Astrocyte (in vitro differentiated cells and primary cell): ENCODE results near the gene PROKR1. TPM values are rescaled to one million over a fixed set of nuclear protein-coding genes. Genes with fewer than 3 reads are reported as not detected.
A peak's percentile ranks its signal among the peaks of the same experiment; 100 is the strongest.

Experiments
- DNase-seq: peaks from one replicate; pipeline ENCODE4 v3.0.0-alpha.2; 2010; ENCODE audit warnings: low read depth
- FAIRE-seq: peaks from 2 replicates; lab custom pipeline; 2011; peaks lifted over from hg19 to GRCh38; lab: Jason Lieb, UNC
- H2AFZ ChIP-seq: 2 replicates; pipeline ENCODE4 v1.6.0; 2012; ENCODE audit warnings: low read depth, low read length, inconsistent platforms
- H3K27ac ChIP-seq: 2 replicates; pipeline ENCODE4 v1.5.1; 2011; ENCODE audit warnings: low read depth, low read length, inconsistent platforms
- H3K27me3 ChIP-seq: 2 replicates; pipeline ENCODE4 v1.6.0; 2011; ENCODE audit warnings: low read length, inconsistent platforms; ENCODE audit not compliant: insufficient read depth
- H3K36me3 ChIP-seq: 2 replicates; pipeline ENCODE4 v1.5.1; 2011; ENCODE audit warnings: low read length, inconsistent platforms; ENCODE audit not compliant: insufficient read depth
- H3K4me1 ChIP-seq: 2 replicates; pipeline ENCODE4 v1.5.1; 2011; ENCODE audit warnings: low read length, inconsistent platforms; ENCODE audit not compliant: insufficient read depth
- H3K4me2 ChIP-seq: 2 replicates; pipeline ENCODE4 v1.6.0; 2012; ENCODE audit warnings: low read length, inconsistent platforms
- H3K4me3 ChIP-seq: 2 replicates; pipeline ENCODE4 v1.5.1; 2011; ENCODE audit warnings: low read depth, mild to moderate bottlenecking, low read length, inconsistent platforms; ENCODE audit not compliant: insufficient read depth
- H3K79me2 ChIP-seq: 2 replicates; pipeline ENCODE4 v1.6.0; 2012; ENCODE audit warnings: mild to moderate bottlenecking, low read length, inconsistent platforms; ENCODE audit not compliant: insufficient read depth
- H3K9ac ChIP-seq: 2 replicates; pipeline ENCODE4 v1.6.0; 2012; ENCODE audit warnings: mild to moderate bottlenecking, low read length, inconsistent platforms
- H3K9me3 ChIP-seq: 2 replicates; pipeline ENCODE4 v1.5.1; 2012; ENCODE audit warnings: low read depth, mild to moderate bottlenecking, low read length, inconsistent platforms; ENCODE audit not compliant: insufficient read depth
- H4K20me1 ChIP-seq: 2 replicates; pipeline ENCODE4 v1.6.0; 2012; ENCODE audit warnings: low read length, inconsistent platforms; ENCODE audit not compliant: insufficient read depth
- H3K27ac Mint-ChIP-seq: one replicate; pipeline ENCODE4 v1.8.0; 2021; ENCODE audit warnings: mild to moderate bottlenecking, mixed read lengths; ENCODE audit not compliant: unreplicated experiment
- H3K27me3 Mint-ChIP-seq: one replicate; pipeline ENCODE4 v1.8.0; 2021; ENCODE audit warnings: low read depth, mixed read lengths; ENCODE audit not compliant: unreplicated experiment
- H3K36me3 Mint-ChIP-seq: one replicate; pipeline ENCODE4 v1.8.0; 2021; ENCODE audit warnings: low read depth, mixed read lengths; ENCODE audit not compliant: unreplicated experiment
- H3K4me1 Mint-ChIP-seq: one replicate; pipeline ENCODE4 v1.8.0; 2021; ENCODE audit warnings: low read depth, mixed read lengths; ENCODE audit not compliant: unreplicated experiment
- H3K4me3 Mint-ChIP-seq: one replicate; pipeline ENCODE4 v1.8.0; 2021; ENCODE audit warnings: mild to moderate bottlenecking, moderate library complexity, mixed read lengths; ENCODE audit not compliant: unreplicated experiment
- H3K9me3 Mint-ChIP-seq: one replicate; pipeline ENCODE4 v1.8.0; 2021; ENCODE audit warnings: mild to moderate bottlenecking, mixed read lengths; ENCODE audit not compliant: unreplicated experiment
- CTCF ChIP-seq: IDR thresholded peaks from 2 replicates; pipeline ENCODE4 v1.5.1; 2011; ENCODE audit warnings: low read depth, mild to moderate bottlenecking, inconsistent platforms, low read length, moderate library complexity; ENCODE audit not compliant: insufficient read depth
- EZH2 ChIP-seq: IDR thresholded peaks from 2 replicates; pipeline ENCODE4 v1.6.1; 2012; ENCODE audit warnings: mild to moderate bottlenecking, low read length, inconsistent platforms; ENCODE audit not compliant: insufficient read depth
- total RNA-seq: library from RNA; stranded (reverse); gene quantifications from 2 replicates; pipeline ENCODE4 v1.2.1, GENCODE V29; 2021

The PROKR1 gene
- total RNA-seq, 1 donor from 2014 or later = 0.05 TPM

GRCh38 chr2:68686178-68686577 is 42.8 kb downstream of the PROKR1 start:
- no peak for DNase-seq
- no peak overlapping the region for H3K4me2 ChIP-seq

GRCh38 chr2:68687018-68687417 is 43.6 kb downstream of the PROKR1 start:
- no peaks in the 10 kb centered on the region for H3K36me3 Mint-ChIP-seq
- H3K4me3 ChIP-seq = no peak overlapping the region
- no peak overlapping the region for H3K9ac ChIP-seq
- H2AFZ ChIP-seq = no peak overlapping the region
- H3K9me3 Mint-ChIP-seq = no peaks in the 10 kb centered on the region
- TF ChIP-seq CTCF = no peak
- H3K27me3 ChIP-seq = no peaks in the 10 kb centered on the region
- no peak overlapping the region for H3K4me2 ChIP-seq
- no peaks in the 10 kb centered on the region for H4K20me1 ChIP-seq
- no peak overlapping the region for H3K27ac ChIP-seq
- DNase-seq (no peak), FAIRE-seq (peak; percentile 56)
- H3K4me3 Mint-ChIP-seq = no peak overlapping the region
- H3K4me1 Mint-ChIP-seq = no peaks in the 10 kb centered on the region
- no peaks in the 10 kb centered on the region for H3K79me2 ChIP-seq
- no peaks in the 10 kb centered on the region for H3K36me3 ChIP-seq
- H3K27me3 Mint-ChIP-seq = peaks cover 1% of the 10 kb centered on the region
- no peaks in the 10 kb centered on the region for H3K4me1 ChIP-seq
- H3K27ac Mint-ChIP-seq = no peak overlapping the region
- H3K9me3 ChIP-seq = no peaks in the 10 kb centered on the region

More at GRCh38 chr2:68686178-68686577, 42.8 kb downstream of the PROKR1 start:
- no peak overlapping the region for H3K4me3 ChIP-seq
- no peak overlapping the region for H3K27ac ChIP-seq
- Mint-ChIP-seq H3K27me3 (peaks cover 1% of the 10 kb centered on the region), H3K4me1 (no peaks in the 10 kb centered on the region), H3K36me3 (no peaks in the 10 kb centered on the region), H3K27ac (no peak overlapping the region), H3K9me3 (no peaks in the 10 kb centered on the region), H3K4me3 (no peak overlapping the region)
- TF ChIP-seq EZH2 (no peak), CTCF (no peak)
- no peak for FAIRE-seq
- H3K79me2 ChIP-seq = no peaks in the 10 kb centered on the region
- H3K36me3 ChIP-seq = no peaks in the 10 kb centered on the region
- H3K4me1 ChIP-seq = no peaks in the 10 kb centered on the region
- no peak overlapping the region for H3K9ac ChIP-seq
- no peaks in the 10 kb centered on the region for H3K27me3 ChIP-seq
- H2AFZ ChIP-seq = no peak overlapping the region
- no peaks in the 10 kb centered on the region for H4K20me1 ChIP-seq
- no peaks in the 10 kb centered on the region for H3K9me3 ChIP-seq

- Histone ChIP-seq H3K36me3 (no peaks in the 10 kb centered on the region), H3K27me3 (peaks cover 2% of the 10 kb centered on the region), H3K9me3 (no peaks in the 10 kb centered on the region), H3K79me2 (no peaks in the 10 kb centered on the region), H3K4me3 (no peak overlapping the region), H4K20me1 (no peaks in the 10 kb centered on the region), H3K9ac (no peak overlapping the region), H3K27ac (no peak overlapping the region), H3K4me1 (no peaks in the 10 kb centered on the region), H3K4me2 (no peak overlapping the region), H2AFZ (no peak overlapping the region)
- no peak overlapping the region for H3K4me3 Mint-ChIP-seq
- H3K27ac Mint-ChIP-seq = no peak overlapping the region
- H3K9me3 Mint-ChIP-seq = no peaks in the 10 kb centered on the region
- peaks cover 1% of the 10 kb centered on the region for H3K27me3 Mint-ChIP-seq
- TF ChIP-seq EZH2 = no peak
- no peak for TF ChIP-seq CTCF
- no peak for DNase-seq
- no peaks in the 10 kb centered on the region for H3K4me1 Mint-ChIP-seq
- H3K36me3 Mint-ChIP-seq = no peaks in the 10 kb centered on the region
- no peak for FAIRE-seq
Observed at GRCh38 chr2:68689553-68690537, 46.5 kb downstream of the PROKR1 start.
